Neural crest cell (in vitro differentiated cells): ENCODE measurements around the gene EDARADD. TPM values are rescaled to one million over a fixed set of nuclear protein-coding genes. Genes with fewer than 3 reads are reported as not detected.

Source experiments
- DNase-seq: peaks from one replicate; pipeline ENCODE4 v3.0.0; 2021; ENCODE audit warnings: low read depth, mixed read lengths, low spot score
- H3K27ac Mint-ChIP-seq: one replicate; pipeline ENCODE4 v1.8.0; 2021; ENCODE audit warnings: mild to moderate bottlenecking, mixed read lengths; ENCODE audit not compliant: unreplicated experiment
- H3K27me3 Mint-ChIP-seq: 2 replicates; pipeline ENCODE4 v1.8.0; 2021; ENCODE audit warnings: low read depth, mild to moderate bottlenecking, mixed read lengths
- H3K36me3 Mint-ChIP-seq: 2 replicates; pipeline ENCODE4 v1.8.0; 2021; ENCODE audit warnings: low read depth, mild to moderate bottlenecking, mixed read lengths
- H3K4me1 Mint-ChIP-seq: 2 replicates; pipeline ENCODE4 v1.8.0; 2021; ENCODE audit warnings: mixed read lengths
- H3K4me3 Mint-ChIP-seq: one replicate; pipeline ENCODE4 v1.8.0; 2021; ENCODE audit warnings: mild to moderate bottlenecking, mixed read lengths
- H3K9me3 Mint-ChIP-seq: 2 replicates; pipeline ENCODE4 v1.8.0; 2021; ENCODE audit warnings: mixed read lengths
- total RNA-seq: library from RNA; stranded (reverse); gene quantifications from 2 replicates; pipeline ENCODE4 v1.2.1, GENCODE V29; 2021
- TF ChIP-seq, protein P1 (sequence below): fragments of 200-600 bp; sonication (generic); conservative IDR thresholded peaks from 2 replicates; pipeline ENCODE4 v1.5.0; 2021; ENCODE audit warnings: antibody characterized with exemption, mild to moderate bottlenecking

EDARADD gene
- total RNA-seq, 1 donor from 2014 or later = 3.0 TPM

DNA sequence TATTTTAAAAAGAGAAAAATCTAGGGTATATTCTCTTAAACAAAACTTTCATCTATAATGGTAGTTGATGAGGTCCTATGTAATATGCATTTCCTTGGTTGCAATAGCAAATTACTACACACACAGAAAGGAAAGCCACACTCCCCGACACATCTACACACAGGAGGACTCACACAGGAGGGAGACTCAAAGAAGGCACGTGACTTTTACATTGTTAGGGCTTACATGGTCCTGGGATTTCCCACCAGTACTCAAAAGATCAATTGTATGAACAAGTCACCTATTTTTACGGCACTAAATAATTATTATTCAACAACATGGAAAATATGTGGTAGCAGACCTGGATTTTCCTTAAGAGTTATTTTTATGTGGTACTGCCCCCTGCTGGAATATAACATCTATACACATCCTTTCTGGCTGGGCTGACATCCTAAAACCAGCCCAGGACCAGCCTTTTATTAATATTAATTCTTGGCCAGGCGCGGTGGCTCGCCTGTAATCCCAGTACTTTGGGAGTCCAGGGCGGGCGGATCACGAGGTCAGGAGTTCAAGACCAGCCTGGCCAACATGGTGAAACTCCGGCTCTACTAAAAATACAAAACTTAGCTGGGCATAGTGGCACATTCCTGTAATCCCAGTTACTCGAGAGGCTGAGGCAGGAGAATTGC is 95.8 kb downstream of the EDARADD start:
- peaks cover 3% of the 10 kb centered on the region for H3K4me1 Mint-ChIP-seq
- DNase-seq = no peak
- TF ChIP-seq, protein P1, sequence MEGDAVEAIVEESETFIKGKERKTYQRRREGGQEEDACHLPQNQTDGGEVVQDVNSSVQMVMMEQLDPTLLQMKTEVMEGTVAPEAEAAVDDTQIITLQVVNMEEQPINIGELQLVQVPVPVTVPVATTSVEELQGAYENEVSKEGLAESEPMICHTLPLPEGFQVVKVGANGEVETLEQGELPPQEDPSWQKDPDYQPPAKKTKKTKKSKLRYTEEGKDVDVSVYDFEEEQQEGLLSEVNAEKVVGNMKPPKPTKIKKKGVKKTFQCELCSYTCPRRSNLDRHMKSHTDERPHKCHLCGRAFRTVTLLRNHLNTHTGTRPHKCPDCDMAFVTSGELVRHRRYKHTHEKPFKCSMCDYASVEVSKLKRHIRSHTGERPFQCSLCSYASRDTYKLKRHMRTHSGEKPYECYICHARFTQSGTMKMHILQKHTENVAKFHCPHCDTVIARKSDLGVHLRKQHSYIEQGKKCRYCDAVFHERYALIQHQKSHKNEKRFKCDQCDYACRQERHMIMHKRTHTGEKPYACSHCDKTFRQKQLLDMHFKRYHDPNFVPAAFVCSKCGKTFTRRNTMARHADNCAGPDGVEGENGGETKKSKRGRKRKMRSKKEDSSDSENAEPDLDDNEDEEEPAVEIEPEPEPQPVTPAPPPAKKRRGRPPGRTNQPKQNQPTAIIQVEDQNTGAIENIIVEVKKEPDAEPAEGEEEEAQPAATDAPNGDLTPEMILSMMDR = peak; percentile 77
- no peak overlapping the region for H3K27ac Mint-ChIP-seq
- H3K27me3 Mint-ChIP-seq = no peaks in the 10 kb centered on the region
- H3K36me3 Mint-ChIP-seq = no peaks in the 10 kb centered on the region
- no peak overlapping the region for H3K4me3 Mint-ChIP-seq
- H3K9me3 Mint-ChIP-seq = no peaks in the 10 kb centered on the region

DNA sequence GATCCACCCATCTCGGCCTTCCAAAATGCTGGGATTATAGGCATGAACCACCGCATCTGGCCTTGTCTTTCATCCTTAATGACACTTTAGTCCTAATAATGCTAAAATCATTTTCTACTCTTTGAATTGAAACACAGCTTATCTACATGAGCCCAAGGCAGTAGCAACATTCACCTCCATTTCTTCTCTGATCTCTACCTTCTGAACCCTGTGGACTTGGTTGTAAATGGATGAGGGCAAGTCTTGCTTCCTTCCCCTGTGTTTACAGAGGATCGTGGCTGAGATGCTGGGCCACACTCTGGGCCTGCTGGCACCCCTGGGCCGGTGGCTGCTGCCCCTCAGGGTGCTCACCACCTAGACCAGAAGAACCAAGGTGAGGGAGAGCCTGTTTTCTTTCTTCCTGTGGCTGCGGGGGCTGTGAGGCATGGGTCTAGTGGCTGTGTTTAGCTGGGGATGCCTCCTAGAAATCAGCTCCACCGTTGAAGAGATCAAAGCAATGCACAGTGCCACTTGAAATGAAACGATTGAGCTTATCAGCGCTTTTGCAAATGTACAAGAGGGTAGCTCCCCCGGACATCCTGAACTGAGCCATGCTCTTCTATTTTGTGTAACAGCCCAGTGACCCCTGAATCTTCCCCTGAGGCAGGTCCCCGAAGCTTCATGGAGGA is 97.5 kb downstream of the EDARADD start:
- TF ChIP-seq, protein P1 = no peak
- Mint-ChIP-seq H3K27ac (no peak overlapping the region), H3K36me3 (no peaks in the 10 kb centered on the region), H3K4me1 (peaks cover 3% of the 10 kb centered on the region), H3K9me3 (no peaks in the 10 kb centered on the region), H3K27me3 (no peaks in the 10 kb centered on the region), H3K4me3 (no peak overlapping the region)
- no peak for DNase-seq

DNA sequence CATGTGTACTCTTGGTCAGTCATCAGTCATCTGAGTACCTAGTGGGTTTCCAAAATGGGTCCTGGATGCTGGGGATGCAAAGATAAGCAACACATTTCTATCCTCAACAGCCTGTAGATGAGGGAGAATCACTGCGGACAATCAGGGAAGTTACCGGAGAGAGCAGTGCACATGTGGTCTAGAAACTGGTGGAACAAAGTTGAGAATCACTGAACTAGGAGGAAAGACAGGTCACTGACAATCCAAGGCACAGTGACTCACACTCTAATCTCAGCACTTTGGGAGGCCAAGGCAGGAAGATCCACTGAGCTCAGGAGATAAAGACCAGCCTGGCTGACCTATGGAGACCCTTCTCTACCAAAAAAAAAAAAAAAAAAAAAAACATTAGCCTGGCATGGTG is 98.3 kb downstream of the EDARADD start:
- DNase-seq = no peak
- Mint-ChIP-seq H3K9me3 (no peaks in the 10 kb centered on the region), H3K36me3 (no peaks in the 10 kb centered on the region), H3K4me3 (no peak overlapping the region), H3K27me3 (no peaks in the 10 kb centered on the region), H3K4me1 (peaks cover 3% of the 10 kb centered on the region), H3K27ac (no peak overlapping the region)
- TF ChIP-seq, protein P1 = no peak

DNA sequence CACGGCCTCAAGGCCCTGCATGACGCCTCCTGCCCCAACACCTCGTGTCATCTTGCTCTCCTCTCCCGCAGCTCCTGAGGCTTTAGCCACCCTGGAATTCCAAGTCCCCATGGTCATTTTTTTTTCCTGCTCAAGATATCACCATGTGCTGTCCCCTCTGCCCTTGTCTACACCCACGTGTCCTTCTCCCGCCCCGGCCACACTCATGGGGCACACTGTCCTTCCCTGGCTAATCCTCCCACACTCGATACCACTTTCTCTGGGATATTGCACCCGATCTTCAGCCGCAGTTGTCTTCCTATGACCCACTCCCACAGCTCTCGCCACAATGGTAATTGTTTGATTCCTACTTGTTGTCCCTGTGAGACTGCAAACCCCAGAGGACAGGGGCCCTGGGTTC is 100.0 kb downstream of the EDARADD start:
- Mint-ChIP-seq H3K36me3 (no peaks in the 10 kb centered on the region), H3K4me3 (no peak overlapping the region), H3K4me1 (peaks cover 3% of the 10 kb centered on the region), H3K27ac (peak overlapping the region; percentile 16), H3K27me3 (no peaks in the 10 kb centered on the region), H3K9me3 (no peaks in the 10 kb centered on the region)
- TF ChIP-seq, protein P1 = no peak
- no peak for DNase-seq

DNA sequence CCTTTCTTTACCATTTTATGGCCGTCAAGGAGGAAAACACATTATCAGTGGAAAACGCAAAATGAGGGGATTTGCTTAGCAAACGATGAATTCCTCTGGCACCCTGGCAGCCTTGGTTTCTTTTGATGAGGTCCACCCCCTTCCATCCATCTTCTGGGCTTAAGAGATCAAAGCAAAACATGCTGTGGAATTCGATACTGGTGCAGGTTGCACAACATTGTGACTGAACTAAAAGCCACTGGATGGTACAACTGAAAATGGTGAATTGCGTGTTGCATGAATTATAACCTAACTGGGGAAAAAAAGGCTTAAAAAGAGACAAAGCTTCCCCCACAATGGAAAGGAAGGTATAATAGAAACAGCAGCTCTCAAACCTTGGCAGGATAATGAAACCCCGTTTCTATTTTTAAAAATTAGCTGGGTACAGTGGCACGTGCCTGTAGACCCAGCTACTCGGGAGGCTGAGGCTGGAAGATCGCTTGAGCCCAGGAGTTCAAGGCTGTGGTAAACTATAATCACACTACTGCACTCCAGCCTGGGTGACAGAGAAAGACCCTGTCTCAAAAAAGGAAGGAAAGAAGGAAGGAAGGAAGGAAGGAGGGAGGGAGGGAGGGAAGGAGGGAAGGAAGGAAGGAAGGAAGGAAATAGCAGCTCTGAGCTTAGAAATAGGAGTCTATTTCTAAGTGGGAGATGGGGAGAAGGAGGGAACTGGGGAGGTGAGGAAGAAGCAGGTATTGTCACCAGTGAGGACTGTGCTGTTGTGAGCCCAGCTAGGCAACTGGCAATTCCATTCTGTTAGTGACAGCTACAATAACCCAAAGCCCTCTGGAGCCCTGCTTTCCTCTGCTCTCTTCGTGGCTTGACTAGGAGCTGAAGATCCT is 100.7 kb downstream of the EDARADD start:
- DNase-seq = no peak
- Mint-ChIP-seq H3K9me3 (no peaks in the 10 kb centered on the region), H3K4me3 (no peak overlapping the region), H3K36me3 (no peaks in the 10 kb centered on the region), H3K4me1 (peaks cover 1% of the 10 kb centered on the region), H3K27me3 (no peaks in the 10 kb centered on the region), H3K27ac (no peak overlapping the region)
- TF ChIP-seq, protein P1 = no peak
